Smooth muscle cell (in vitro differentiated cells): ENCODE measurements around the gene TOGARAM2. TPM values are rescaled to one million over a fixed set of nuclear protein-coding genes. Genes with fewer than 3 reads are reported as not detected.

Experiments used
- DNase-seq: peaks from one replicate; lab custom pipeline; 2025; ENCODE audit not compliant: unreplicated experiment; lab: John Stamatoyannopoulos, UW
- H2AFZ ChIP-seq: fragments of 200-600 bp; sonication (generic); 2 replicates; pipeline ENCODE4 v1.6.0; 2016; ENCODE audit warnings: antibody characterized with exemption, low read depth, mild to moderate bottlenecking
- H3F3A ChIP-seq: fragments of 200-600 bp; sonication (generic); 2 replicates; pipeline ENCODE4 v1.6.0; 2017; ENCODE audit warnings: antibody characterized with exemption, low read depth
- H3K27ac ChIP-seq: fragments of 200-600 bp; sonication (generic); 2 replicates; pipeline ENCODE4 v1.5.1; 2016; ENCODE audit warnings: low read depth, mild to moderate bottlenecking
- H3K27me3 ChIP-seq: fragments of 200-600 bp; sonication (generic); 2 replicates; pipeline ENCODE4 v1.6.1; 2016; ENCODE audit warnings: low read depth, mild to moderate bottlenecking
- H3K36me3 ChIP-seq: fragments of 200-600 bp; sonication (generic); 2 replicates; pipeline ENCODE4 v1.5.1; 2016; ENCODE audit warnings: low read depth
- H3K4me1 ChIP-seq: fragments of 200-600 bp; sonication (generic); 2 replicates; pipeline ENCODE4 v1.5.1; 2016; ENCODE audit warnings: low read depth
- H3K4me2 ChIP-seq: fragments of 200-600 bp; sonication (generic); 2 replicates; pipeline ENCODE4 v1.6.0; 2016; ENCODE audit warnings: mild to moderate bottlenecking
- H3K4me3 ChIP-seq: fragments of 200-600 bp; sonication (generic); 2 replicates; pipeline ENCODE4 v1.5.1; 2016; ENCODE audit warnings: mild to moderate bottlenecking
- H3K79me2 ChIP-seq: fragments of 200-600 bp; sonication (generic); 2 replicates; pipeline ENCODE4 v1.6.0; 2016; ENCODE audit warnings: low read depth, mild to moderate bottlenecking
- H3K9ac ChIP-seq: fragments of 200-600 bp; sonication (generic); 2 replicates; pipeline ENCODE4 v1.6.0; 2016; ENCODE audit warnings: low read depth
- H3K9me3 ChIP-seq: fragments of 200-600 bp; sonication (generic); replicated peaks from 2 replicates; pipeline ENCODE4 v1.5.1; 2016; ENCODE audit warnings: low read depth
- H4K20me1 ChIP-seq: fragments of 200-600 bp; sonication (generic); 2 replicates; pipeline ENCODE4 v1.6.0; 2016; ENCODE audit warnings: low read depth
- CTCF ChIP-seq: fragments of 200-600 bp; sonication (generic); IDR thresholded peaks from 2 replicates; pipeline ENCODE4 v1.5.1; 2017; ENCODE audit warnings: borderline replicate concordance, mild to moderate bottlenecking, antibody characterized with exemption; ENCODE audit not compliant: insufficient read depth, poor library complexity, severe bottlenecking
- WGBS: methylation state at CpG from one replicate; pipeline ENCODE4 v1.1.7; 2016; ENCODE audit warnings: low lambda C conversion rate; 5-methylcytosine and 5-hydroxymethylcytosine counted together
- polyA plus RNA-seq: library from polyadenylated mRNA; unstranded; fragments of >200 nt; fragmentation: Nextera tagmentation; extraction: Ambion mirVana; gene quantifications from 2 replicates; pipeline ENCODE4 v1.2.1, GENCODE V29; 2016
- total RNA-seq: library from RNA; depleted of rRNA; stranded (reverse); fragments of >200 nt; gene quantifications from 2 replicates; pipeline ENCODE4 v1.2.3, GENCODE V29; 2014

The TOGARAM2 gene
- total and polyA plus RNA-seq, 2 experiments from 2014 or later, result 0.72 to 1.1 TPM

- no peaks in the 10 kb centered on the region for H3K27me3 ChIP-seq
- H3K4me1 ChIP-seq, result no peaks in the 10 kb centered on the region
- no peak for DNase-seq
- H3K4me3 ChIP-seq, result no peak overlapping the region
- no peak overlapping the region for H3K4me2 ChIP-seq
- WGBS, result 79% methylated on average over 2 of the region's 2 CpGs
- no peaks in the 10 kb centered on the region for H3F3A ChIP-seq
- no peak overlapping the region for H3K9ac ChIP-seq
- TF ChIP-seq CTCF, result no peak
- no peaks in the 10 kb centered on the region for H3K9me3 ChIP-seq
- no peaks in the 10 kb centered on the region for H4K20me1 ChIP-seq
- no peaks in the 10 kb centered on the region for H3K79me2 ChIP-seq
- H2AFZ ChIP-seq, result no peak overlapping the region
- H3K36me3 ChIP-seq, result no peaks in the 10 kb centered on the region
- H3K27ac ChIP-seq, result no peak overlapping the region
Measured at GRCh38 chr2:29033172-29033571, 52.1 kb downstream of the TOGARAM2 start.

GRCh38 chr2:29033656-29034055 lies 52.6 kb downstream of the TOGARAM2 start:
- H3K27ac ChIP-seq, result no peak overlapping the region
- H3K4me3 ChIP-seq, result no peak overlapping the region
- H3K27me3 ChIP-seq, result no peaks in the 10 kb centered on the region
- 75% methylated on average over 6 of the region's 6 CpGs for WGBS
- no peak for DNase-seq
- H3F3A ChIP-seq, result no peaks in the 10 kb centered on the region
- H3K4me1 ChIP-seq, result no peaks in the 10 kb centered on the region
- no peak overlapping the region for H3K9ac ChIP-seq
- H3K4me2 ChIP-seq, result no peak overlapping the region
- H3K36me3 ChIP-seq, result no peaks in the 10 kb centered on the region
- no peaks in the 10 kb centered on the region for H4K20me1 ChIP-seq
- no peaks in the 10 kb centered on the region for H3K79me2 ChIP-seq
- no peaks in the 10 kb centered on the region for H3K9me3 ChIP-seq
- no peak for TF ChIP-seq CTCF
- H2AFZ ChIP-seq, result no peak overlapping the region

- Histone ChIP-seq H3K9me3 (no peaks in the 10 kb centered on the region), H3K27me3 (no peaks in the 10 kb centered on the region), H3K79me2 (no peaks in the 10 kb centered on the region), H3K36me3 (no peaks in the 10 kb centered on the region), H2AFZ (no peak overlapping the region), H3K9ac (no peak overlapping the region), H3F3A (no peaks in the 10 kb centered on the region), H4K20me1 (no peaks in the 10 kb centered on the region), H3K4me3 (no peak overlapping the region), H3K27ac (no peak overlapping the region), H3K4me1 (no peaks in the 10 kb centered on the region), H3K4me2 (no peak overlapping the region)
- no peak for TF ChIP-seq CTCF
- no peak for DNase-seq
- WGBS, result 96% methylated on average over 17 of the region's 17 CpGs
Measured at GRCh38 chr2:29035016-29035745, 54.1 kb downstream of the TOGARAM2 start.
